Fibroblast of skin of abdomen (primary cell): Measurements from ENCODE around the gene QRFP.
"Not testable (repeated sequence)": the region's sequence is repeated elsewhere in the genome, so short reads cannot be mapped to it uniquely, and the experiment has no call there.

Experiments
- DNase-seq: peaks from one replicate; pipeline ENCODE4 v3.0.0-alpha.2; 2013

QRFP gene

GRCh38 chr9:130871395-130872062 is 25.1 kb downstream of the QRFP start:
- DNase-seq = no peak

GRCh38 chr9:130870491-130871381 is 25.9 kb downstream of the QRFP start:
- no peak for DNase-seq

GRCh38 chr9:130869250-130869649 is 27.4 kb downstream of the QRFP start:
- DNase-seq = no peak

GRCh38 chr9:130868230-130868629 is 28.4 kb downstream of the QRFP start:
- no peak for DNase-seq

- no peak for DNase-seq
Measured at GRCh38 chr9:130867556-130867955, 29.1 kb downstream of the QRFP start.

GRCh38 chr9:130866474-130866965 is 30.1 kb downstream of the QRFP start:
- DNase-seq = peak; percentile 88

- DNase-seq = no peak
Measured at GRCh38 chr9:130865921-130866320, 30.7 kb downstream of the QRFP start.

DNA sequence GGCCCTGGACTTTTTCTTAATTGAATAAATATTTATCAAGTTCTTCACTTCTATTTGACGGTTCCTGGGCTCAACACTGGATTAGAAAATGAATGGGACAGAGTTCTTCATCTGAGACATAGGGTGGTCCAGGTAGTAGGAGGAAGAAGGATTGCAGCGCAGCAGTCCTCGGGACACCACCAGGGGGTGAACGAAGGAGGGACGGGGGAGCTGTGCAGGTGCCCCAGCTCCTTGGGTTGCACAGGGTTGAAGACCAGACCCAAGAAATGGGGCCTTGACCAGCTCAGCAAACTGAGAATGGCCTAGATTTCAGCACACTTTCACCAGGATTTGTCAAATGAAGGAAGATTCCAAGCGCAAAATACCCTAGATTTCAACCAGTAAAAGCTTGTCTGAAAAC is 32.1 kb downstream of the QRFP start:
- no peak for DNase-seq

DNA sequence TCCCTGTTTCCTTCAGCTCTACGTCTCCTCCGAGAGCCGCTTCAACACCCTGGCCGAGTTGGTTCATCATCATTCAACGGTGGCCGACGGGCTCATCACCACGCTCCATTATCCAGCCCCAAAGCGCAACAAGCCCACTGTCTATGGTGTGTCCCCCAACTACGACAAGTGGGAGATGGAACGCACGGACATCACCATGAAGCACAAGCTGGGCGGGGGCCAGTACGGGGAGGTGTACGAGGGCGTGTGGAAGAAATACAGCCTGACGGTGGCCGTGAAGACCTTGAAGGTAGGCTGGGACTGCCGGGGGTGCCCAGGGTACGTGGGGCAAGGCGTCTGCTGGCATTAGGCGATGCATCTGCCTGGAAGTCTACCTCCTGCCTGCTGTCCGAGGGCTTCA is 33.9 kb downstream of the QRFP start:
- no peak for DNase-seq

DNA sequence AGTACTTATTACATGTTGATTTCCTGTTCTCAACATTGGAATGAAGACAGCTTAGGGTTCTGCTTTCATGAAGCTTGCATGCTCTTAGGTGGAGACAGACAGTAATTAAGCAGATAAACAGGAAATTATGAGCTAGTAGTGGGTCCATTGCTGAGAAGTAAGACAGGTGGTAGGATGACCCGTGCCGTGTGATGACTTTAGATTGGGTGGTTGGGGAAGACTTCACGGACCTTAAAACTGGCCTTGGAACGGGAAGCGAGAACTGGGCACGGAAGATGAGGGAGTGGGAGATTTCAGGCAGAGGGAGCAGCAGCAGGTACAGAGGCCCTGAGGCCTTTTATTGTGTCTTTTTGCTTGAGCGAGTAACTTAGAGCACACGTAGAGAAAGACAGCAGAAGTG is 34.4 kb downstream of the QRFP start:
- no peak for DNase-seq

GRCh38 chr9:130861372-130862180 is 35.0 kb downstream of the QRFP start:
- DNase-seq = no peak

GRCh38 chr9:130860458-130861316 is 35.9 kb downstream of the QRFP start:
- peak; percentile 96 for DNase-seq

GRCh38 chr9:130858739-130859705 is 37.6 kb downstream of the QRFP start:
- DNase-seq = no peak

- DNase-seq = peak; percentile 93
Measured at GRCh38 chr9:130857864-130858738, 38.5 kb downstream of the QRFP start.

- DNase-seq = no peak
Measured at GRCh38 chr9:130856474-130856873, 40.1 kb downstream of the QRFP start.

GRCh38 chr9:130854835-130855234 is 41.8 kb downstream of the QRFP start:
- no peak for DNase-seq

GRCh38 chr9:130854092-130854491 is 42.5 kb downstream of the QRFP start:
- DNase-seq = no peak

DNA sequence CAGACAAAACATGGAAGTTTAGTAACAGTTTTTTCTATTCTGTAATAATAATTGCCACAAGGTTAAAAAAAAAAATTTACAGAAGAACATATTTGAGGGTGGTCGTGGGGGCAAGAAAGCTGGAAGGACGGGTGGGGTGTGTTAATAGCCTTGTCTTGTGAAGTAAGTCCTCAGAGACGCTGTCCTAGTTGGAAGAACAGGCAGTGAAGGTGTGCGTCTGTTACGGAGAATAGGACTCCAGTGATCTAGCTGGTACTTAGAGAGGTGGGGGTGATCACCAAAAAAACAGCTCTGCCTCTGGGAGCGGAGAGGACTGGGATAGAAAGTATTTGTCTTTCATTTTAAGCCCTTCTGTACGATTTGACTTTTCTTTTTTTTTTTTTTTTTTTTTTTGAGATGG is 43.8 kb downstream of the QRFP start:
- DNase-seq = no peak

GRCh38 chr9:130849356-130849755 is 47.3 kb downstream of the QRFP start:
- no peak for DNase-seq

DNA sequence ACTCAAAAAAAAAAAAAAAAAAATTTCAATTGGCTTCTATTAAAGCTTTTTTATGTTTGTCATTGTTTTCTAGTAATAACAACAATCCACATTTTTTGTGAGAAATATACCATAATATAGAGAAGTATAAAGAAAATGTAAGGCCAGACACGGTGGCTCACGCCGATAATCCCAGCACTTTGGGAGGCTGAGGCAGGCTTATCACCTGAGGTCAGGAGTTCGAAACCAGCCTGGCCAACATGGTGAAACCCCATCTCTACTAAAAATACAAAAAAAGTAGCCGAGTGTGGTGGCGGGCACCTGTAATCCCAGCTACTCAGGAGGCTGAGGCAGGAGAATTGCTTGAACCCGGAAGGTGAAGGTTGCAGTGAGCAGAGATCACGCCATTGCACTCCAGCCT is 48.1 kb downstream of the QRFP start:
- not testable (repeated sequence) for DNase-seq
